Activated T-helper 2 cell treated with anti-CD3 and anti-CD28 coated beads, Interferon-gamma antibody, Interleukin-2, Interleukin-4, amounts not matched to agents 10 μg/mL and 5 μg/mL and 100 μg/mL, durations not matched to agents 14 hours and 24 hours and 36 hours (primary cell): ENCODE measurements around the gene UFD1. TPM values are rescaled to one million over a fixed set of nuclear protein-coding genes. Genes with fewer than 3 reads are reported as not detected.
A peak's percentile ranks its signal among the peaks of the same experiment; 100 is the strongest.

Experiments
- DNase-seq: peaks from one replicate; pipeline ENCODE4 v3.0.0; 2021; ENCODE audit warnings: low spot score
- H3K27ac Mint-ChIP-seq: one replicate; pipeline ENCODE4 v1.8.0; 2021; ENCODE audit warnings: mixed read lengths
- H3K27me3 Mint-ChIP-seq: one replicate; pipeline ENCODE4 v1.8.0; 2021; ENCODE audit warnings: low read depth, mixed read lengths
- H3K36me3 Mint-ChIP-seq: one replicate; pipeline ENCODE4 v1.8.0; 2021; ENCODE audit warnings: low read depth, mixed read lengths
- H3K4me1 Mint-ChIP-seq: one replicate; pipeline ENCODE4 v1.8.0; 2021; ENCODE audit warnings: low read depth, mixed read lengths
- H3K4me3 Mint-ChIP-seq: one replicate; pipeline ENCODE4 v1.8.0; 2021; ENCODE audit warnings: low read depth, mild to moderate bottlenecking, moderate library complexity, mixed read lengths
- H3K9me3 Mint-ChIP-seq: one replicate; pipeline ENCODE4 v1.8.0; 2021; ENCODE audit warnings: mixed read lengths
- intact Hi-C: fragments of 100-400 bp; cut with micrococcal nuclease; formaldehyde crosslinking; loops from one replicate; pipeline ENCODE4 v1.15.1; 2023
- total RNA-seq: library from RNA; stranded (reverse); gene quantifications from 2 replicates; pipeline ENCODE4 v1.2.3, GENCODE V29; 2022

Gene UFD1
- total RNA-seq, 1 donor from 2014 or later, result 103 TPM

DNA sequence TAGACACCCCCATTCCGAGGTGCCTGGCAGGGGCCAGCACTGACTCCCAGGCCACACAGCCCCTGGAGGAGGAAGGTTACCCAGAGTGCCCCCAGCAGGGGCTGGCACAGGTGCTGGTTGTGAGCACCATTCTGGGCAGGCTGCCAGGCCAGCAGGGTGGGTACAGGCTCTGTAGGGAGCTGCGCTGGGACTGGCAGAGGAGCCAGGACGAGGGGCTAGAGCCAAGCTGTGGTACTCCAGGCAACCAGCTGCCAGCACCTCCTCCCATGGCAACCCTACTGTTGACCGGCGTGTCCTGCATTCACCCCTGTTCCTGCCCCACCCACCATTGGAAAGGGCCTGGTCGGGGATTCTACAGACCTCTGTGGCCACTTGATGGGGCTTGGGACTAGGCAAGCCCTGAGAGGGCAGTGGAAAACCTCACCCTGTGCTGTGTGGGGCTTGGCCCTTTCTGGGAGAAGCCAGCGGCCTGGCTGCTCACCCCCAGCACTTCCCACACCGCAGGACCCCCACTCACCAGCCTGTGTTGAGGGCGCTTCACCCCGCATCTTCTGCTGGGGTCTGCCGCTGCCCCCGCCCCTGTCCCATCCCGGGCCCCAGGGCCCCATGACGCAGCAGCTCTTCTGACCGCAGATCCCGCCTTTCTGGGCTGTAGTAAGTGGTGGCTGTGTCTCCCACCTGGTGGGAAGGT, 43.3 kb upstream of the UFD1 start:
- Mint-ChIP-seq H3K9me3 (no peaks in the 10 kb centered on the region), H3K27me3 (peaks cover 12% of the 10 kb centered on the region), H3K36me3 (peaks cover 14% of the 10 kb centered on the region), H3K27ac (no peak overlapping the region), H3K4me1 (peaks cover 5% of the 10 kb centered on the region), H3K4me3 (peak overlapping the region; percentile 65)
- intact Hi-C loops, result loop anchor here (5.0 to 10.0 kb wide), 2 partner anchors 112 to 245 kb away; no protein-coding TSS in a partner anchor
- no peak for DNase-seq

DNA sequence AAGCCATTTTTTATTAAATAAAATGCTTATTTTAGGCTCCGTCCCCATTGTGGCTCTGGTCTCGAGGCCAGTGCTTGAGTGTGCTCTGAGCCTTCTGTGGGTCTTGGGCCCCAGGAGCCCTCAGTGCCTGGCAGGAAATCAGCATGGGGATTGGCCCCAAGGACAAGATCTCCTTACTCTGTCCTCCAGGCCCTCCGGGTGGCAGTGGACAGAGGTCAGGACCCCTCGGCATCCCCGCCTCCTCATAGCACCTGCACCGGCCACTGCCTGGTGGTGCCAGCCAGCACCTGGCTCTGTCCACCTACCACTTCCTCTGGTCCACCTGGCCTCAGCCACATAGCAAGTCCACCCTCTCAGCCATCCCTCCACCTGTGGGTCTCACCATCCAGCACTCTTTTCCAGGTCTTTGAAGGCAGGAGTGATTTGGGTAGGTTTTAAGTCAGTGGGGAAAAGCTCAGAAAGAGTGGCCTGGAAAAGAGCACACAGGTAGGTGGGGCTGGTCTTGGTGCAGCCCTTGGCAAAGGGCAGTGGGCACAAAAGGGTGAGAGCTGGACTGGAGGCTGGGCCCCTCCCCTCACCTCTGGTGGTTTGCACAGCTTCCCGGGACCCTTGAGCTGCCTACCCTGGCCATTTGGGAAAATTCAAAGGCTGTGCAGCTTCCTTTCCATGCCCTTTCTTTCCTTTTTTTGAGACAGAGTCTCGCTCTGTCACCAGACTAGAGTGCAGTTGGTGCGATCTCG, 41.7 kb upstream of the UFD1 start:
- Mint-ChIP-seq H3K9me3 (no peaks in the 10 kb centered on the region), H3K4me3 (no peak overlapping the region), H3K27me3 (peaks cover 7% of the 10 kb centered on the region), H3K36me3 (peaks cover 17% of the 10 kb centered on the region), H3K27ac (no peak overlapping the region), H3K4me1 (peaks cover 5% of the 10 kb centered on the region)
- intact Hi-C loops, result loop anchor here (5.0 to 10.0 kb wide), 2 partner anchors 114 to 247 kb away; no protein-coding TSS in a partner anchor
- no peak for DNase-seq

DNA sequence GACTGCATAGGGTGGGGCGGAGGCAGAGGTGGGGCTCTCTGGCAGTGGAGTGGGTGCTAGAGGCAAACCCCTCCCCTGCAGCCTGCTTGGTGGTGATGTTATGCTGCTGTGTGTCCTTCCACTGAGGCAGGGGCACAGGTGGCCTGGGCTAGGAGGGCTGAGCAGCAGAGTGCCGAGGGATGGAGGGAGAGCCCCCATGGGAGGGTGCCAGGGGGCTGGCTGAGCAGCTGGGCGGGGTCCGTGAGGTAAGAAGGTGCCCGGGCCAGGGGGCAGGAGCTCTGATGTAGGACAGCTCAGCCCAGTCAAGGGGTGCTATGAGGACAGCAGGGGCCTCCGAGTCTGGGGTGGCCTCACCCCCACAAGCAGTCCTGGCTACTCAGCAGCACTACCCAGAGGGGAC, 41.0 kb upstream of the UFD1 start:
- Mint-ChIP-seq H3K4me3 (no peak overlapping the region), H3K9me3 (no peaks in the 10 kb centered on the region), H3K36me3 (peaks cover 25% of the 10 kb centered on the region), H3K27me3 (peaks cover 4% of the 10 kb centered on the region), H3K27ac (no peak overlapping the region), H3K4me1 (peaks cover 5% of the 10 kb centered on the region)
- no peak for DNase-seq
- intact Hi-C loops, result loop anchor here (5.0 to 10.0 kb wide), 2 partner anchors 115 to 247 kb away; no protein-coding TSS in a partner anchor

GRCh38 chr22:19519041-19519926, 40.3 kb upstream of the UFD1 start:
- Mint-ChIP-seq H3K27me3 (no peaks in the 10 kb centered on the region), H3K4me1 (peaks cover 4% of the 10 kb centered on the region), H3K4me3 (no peak overlapping the region), H3K9me3 (no peaks in the 10 kb centered on the region), H3K27ac (no peak overlapping the region), H3K36me3 (peaks cover 30% of the 10 kb centered on the region)
- no peak for DNase-seq
- intact Hi-C loops, result no loop called here

- Mint-ChIP-seq H3K27ac (no peak overlapping the region), H3K4me1 (peaks cover 1% of the 10 kb centered on the region), H3K36me3 (peaks cover 35% of the 10 kb centered on the region), H3K27me3 (no peaks in the 10 kb centered on the region), H3K9me3 (no peaks in the 10 kb centered on the region), H3K4me3 (no peak overlapping the region)
- intact Hi-C loops, result no loop called here
- DNase-seq, result no peak
Observed at GRCh38 chr22:19518635-19519034, 39.6 kb upstream of the UFD1 start.

DNA sequence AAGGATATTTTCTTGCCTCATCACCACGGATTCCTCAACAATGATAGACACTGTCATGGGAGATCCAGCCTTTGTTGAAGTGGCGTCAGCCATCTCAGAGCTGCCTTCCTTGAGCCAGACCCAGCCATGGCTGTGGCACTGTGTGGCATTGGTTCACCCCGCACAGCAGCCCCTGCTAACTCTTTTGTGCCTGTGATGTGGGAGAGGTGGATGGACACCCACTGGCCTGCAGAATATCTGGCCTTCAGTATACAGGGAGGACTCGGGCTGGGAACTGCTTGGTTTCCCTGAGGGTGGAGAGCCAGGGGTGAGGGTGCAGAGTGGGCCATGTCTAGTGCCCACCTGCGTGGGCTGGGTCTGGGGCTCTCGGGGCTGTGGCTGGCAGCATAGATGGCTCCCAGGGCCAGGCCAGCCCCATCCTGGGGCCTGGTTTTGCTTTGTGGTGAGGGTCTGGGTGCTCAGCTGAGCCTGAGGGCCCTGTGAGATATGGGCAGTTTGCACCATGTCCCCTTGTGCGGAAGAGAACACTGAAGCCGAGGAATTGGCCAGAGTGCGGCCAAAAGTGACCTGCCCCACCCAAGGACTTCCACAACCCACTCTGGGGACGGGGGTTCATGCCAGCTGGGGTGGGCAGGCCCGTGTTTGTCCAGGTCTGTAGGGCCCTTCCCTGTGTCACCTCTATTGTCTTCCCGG, 39.1 kb upstream of the UFD1 start:
- Mint-ChIP-seq H3K27me3 (no peaks in the 10 kb centered on the region), H3K4me1 (no peaks in the 10 kb centered on the region), H3K27ac (no peak overlapping the region), H3K4me3 (no peak overlapping the region), H3K36me3 (peaks cover 41% of the 10 kb centered on the region), H3K9me3 (no peaks in the 10 kb centered on the region)
- intact Hi-C loops, result no loop called here
- DNase-seq, result no peak

DNA sequence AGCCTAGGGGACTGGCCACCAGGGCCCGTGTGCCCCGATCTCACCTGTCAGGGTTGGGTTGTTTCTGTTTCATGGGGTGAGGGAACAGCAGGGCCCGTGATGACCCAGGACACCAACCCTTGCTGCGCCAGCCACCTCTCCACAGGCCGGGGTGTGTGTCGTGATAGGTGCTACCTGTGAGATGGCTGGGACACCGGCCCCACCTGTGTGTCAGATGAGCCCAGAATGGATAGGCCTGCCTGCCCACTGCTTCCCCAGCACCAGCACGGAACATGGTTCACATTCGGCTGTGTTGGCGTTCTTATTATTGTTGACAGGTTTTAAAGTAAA, 38.1 kb upstream of the UFD1 start:
- Mint-ChIP-seq H3K9me3 (no peaks in the 10 kb centered on the region), H3K36me3 (peaks cover 50% of the 10 kb centered on the region)
- intact Hi-C loops, result no loop called here

DNA sequence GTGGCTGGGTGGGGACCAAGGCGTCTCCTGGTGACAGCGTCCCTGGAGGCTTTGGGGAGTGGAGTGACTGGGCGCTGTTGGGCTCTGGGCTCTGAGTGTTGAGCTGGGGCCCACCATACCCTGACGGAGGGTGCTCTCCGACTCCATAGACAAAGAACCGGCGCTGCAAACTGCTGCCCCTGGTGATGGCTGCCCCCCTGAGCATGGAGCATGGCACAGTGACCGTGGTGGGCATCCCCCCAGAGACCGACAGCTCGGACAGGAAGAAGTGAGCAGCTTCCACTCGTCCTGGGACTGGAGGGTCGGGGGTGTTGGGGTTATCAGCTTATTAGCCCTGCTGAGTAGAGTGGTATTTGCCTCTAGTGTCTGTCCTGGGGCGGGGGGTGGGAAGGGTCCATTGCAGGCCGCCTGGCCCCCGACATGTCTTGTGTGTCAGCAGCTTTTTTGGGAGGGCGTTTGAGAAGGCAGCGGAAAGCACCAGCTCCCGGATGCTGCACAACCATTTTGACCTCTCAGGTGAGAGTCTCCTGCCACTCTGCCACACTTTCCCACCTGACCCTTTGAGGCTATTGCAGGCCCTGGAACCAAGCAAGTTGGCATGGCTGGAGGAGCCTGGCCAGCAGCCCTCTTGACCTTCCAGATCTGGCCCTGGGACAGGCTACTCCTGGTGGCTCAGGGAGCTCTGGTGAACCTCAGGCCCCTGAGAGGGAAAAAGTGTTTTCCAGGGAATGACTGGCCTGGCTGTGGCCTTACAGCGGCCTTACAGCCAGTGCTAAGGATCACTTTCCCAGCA, 37.6 kb upstream of the UFD1 start:
- no peak overlapping the region for H3K4me3 Mint-ChIP-seq
- H3K4me1 Mint-ChIP-seq, result no peaks in the 10 kb centered on the region
- DNase-seq, result no peak
- peaks cover 53% of the 10 kb centered on the region for H3K36me3 Mint-ChIP-seq
- intact Hi-C loops, result no loop called here
- H3K27me3 Mint-ChIP-seq, result no peaks in the 10 kb centered on the region
- no peaks in the 10 kb centered on the region for H3K9me3 Mint-ChIP-seq
- no peak overlapping the region for H3K27ac Mint-ChIP-seq

More for the DNA sequence above, 38.1 kb upstream of the UFD1 start:
- no peak for DNase-seq
- no peaks in the 10 kb centered on the region for H3K4me1 Mint-ChIP-seq
- no peak overlapping the region for H3K4me3 Mint-ChIP-seq
- no peak overlapping the region for H3K27ac Mint-ChIP-seq
- no peaks in the 10 kb centered on the region for H3K27me3 Mint-ChIP-seq

DNA sequence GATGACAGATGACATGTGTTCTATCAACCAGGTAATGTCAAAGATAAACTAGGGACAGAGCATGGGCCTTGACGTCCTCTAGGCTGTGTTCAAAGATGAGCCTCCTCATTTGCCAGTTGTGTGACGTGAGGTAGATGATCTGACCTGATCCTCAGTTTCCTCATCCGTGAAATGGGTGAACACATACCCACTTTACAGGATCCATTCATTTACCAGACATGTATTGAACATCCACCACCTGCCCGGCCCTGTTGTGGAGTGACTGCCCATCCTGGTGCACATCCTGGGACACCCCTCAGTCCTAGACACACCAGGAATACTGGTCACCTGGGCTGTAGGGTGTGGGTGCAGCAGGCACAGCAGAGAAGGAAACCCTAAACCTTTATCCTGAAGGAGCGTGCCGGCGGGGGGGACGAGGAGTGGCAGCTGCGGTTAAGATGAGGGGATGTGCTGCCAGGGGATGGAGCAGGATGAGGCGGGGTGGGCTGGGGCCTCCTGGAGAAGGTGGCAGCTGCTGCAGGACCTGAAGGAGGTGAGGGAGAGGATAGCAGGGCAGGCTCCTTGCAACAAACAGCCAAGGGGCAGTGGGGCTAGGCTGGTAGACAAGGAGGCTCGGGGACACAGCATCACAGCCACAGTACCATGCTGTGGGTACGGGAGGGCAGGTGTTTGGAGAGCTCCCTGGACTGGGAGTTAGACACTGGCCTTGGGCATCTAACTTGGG, 36.8 kb upstream of the UFD1 start:
- Mint-ChIP-seq H3K9me3 (no peaks in the 10 kb centered on the region), H3K4me1 (no peaks in the 10 kb centered on the region), H3K36me3 (peaks cover 60% of the 10 kb centered on the region), H3K27me3 (no peaks in the 10 kb centered on the region), H3K27ac (no peak overlapping the region), H3K4me3 (no peak overlapping the region)
- intact Hi-C loops, result no loop called here
- DNase-seq, result no peak

DNA sequence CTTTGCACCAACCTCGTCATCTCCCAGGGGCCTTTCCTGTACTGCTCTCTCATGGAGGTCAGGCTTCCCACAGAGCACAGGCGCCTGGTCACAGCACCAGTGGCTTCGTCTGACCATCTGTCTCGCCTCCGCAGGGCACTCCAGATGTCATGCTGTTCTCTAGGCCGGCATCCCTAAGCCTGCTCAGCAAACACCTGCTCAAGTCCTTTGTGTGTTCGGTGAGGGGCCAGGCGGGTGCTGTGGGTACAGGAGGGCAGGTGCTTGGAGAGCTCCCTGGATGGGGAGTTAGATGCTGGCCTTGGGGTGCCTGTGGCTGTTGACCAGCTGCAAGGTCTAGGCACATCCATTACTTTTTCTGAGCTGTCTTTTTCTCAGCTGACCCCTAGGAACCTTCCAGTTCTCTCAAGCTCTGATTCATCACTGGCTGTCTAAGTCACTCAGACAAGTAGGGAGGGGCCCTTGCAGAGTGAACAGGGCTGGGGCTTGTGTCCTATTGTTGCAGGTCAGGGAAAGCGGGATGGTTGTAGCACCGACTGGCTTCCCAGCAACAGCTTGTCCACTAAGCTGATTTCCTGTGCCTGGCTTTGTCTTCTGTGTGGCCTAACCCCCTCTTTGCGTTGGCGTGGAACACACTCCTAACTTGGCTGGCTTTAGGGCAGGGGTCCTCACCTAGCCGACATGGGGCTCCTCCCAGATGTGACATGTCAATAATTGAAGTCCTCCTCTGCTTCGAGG, 36.0 kb upstream of the UFD1 start:
- no peaks in the 10 kb centered on the region for H3K9me3 Mint-ChIP-seq
- H3K27me3 Mint-ChIP-seq, result no peaks in the 10 kb centered on the region
- no peak overlapping the region for H3K4me3 Mint-ChIP-seq
- H3K27ac Mint-ChIP-seq, result no peak overlapping the region
- no peaks in the 10 kb centered on the region for H3K4me1 Mint-ChIP-seq
- no peak for DNase-seq
- H3K36me3 Mint-ChIP-seq, result peaks cover 62% of the 10 kb centered on the region
- intact Hi-C loops, result no loop called here

GRCh38 chr22:19513823-19514222, 34.8 kb upstream of the UFD1 start:
- Mint-ChIP-seq H3K4me3 (no peak overlapping the region), H3K9me3 (no peaks in the 10 kb centered on the region), H3K36me3 (peaks cover 60% of the 10 kb centered on the region), H3K4me1 (no peaks in the 10 kb centered on the region), H3K27me3 (no peaks in the 10 kb centered on the region), H3K27ac (no peak overlapping the region)
- intact Hi-C loops, result no loop called here
- no peak for DNase-seq
